GM21526 (cell line): Measurements from ENCODE around the gene PXN.
"Not testable (repeated sequence)": the region's sequence is repeated elsewhere in the genome, so short reads cannot be mapped to it uniquely, and the experiment has no call there.

ENCODE experiments used
- ATAC-seq: cut with Tn5 transposase; IDR thresholded peaks from one replicate; pipeline ENCODE4 v1.9.1; 2021; ENCODE audit warnings: moderate library complexity; ENCODE audit not compliant: unreplicated experiment, low FRiP score

Gene PXN

GRCh38 chr12:120227233-120228040, 38.1 kb downstream of the PXN start:
- no peak for ATAC-seq

- ATAC-seq: no peak
These were observed 39.5 kb downstream of the PXN start for GRCh38 chr12:120225852-120226640.

GRCh38 chr12:120225200-120225558, 40.4 kb downstream of the PXN start:
- ATAC-seq: no peak

- no peak for ATAC-seq
These were observed 41.0 kb downstream of the PXN start for GRCh38 chr12:120224304-120225199.

- ATAC-seq: no peak
These were observed 41.8 kb downstream of the PXN start for GRCh38 chr12:120223458-120224303.

- no peak for ATAC-seq
These were observed 43.2 kb downstream of the PXN start for GRCh38 chr12:120222288-120222832.

GRCh38 chr12:120221576-120221900, 44.0 kb downstream of the PXN start:
- ATAC-seq: no peak

- no peak for ATAC-seq
These were observed 44.5 kb downstream of the PXN start for GRCh38 chr12:120220838-120221575.

- no peak for ATAC-seq
These were observed 46.6 kb downstream of the PXN start for GRCh38 chr12:120218680-120219606.

- ATAC-seq: no peak
These were observed 48.6 kb downstream of the PXN start for GRCh38 chr12:120216742-120217605.

GRCh38 chr12:120215766-120216735, 49.5 kb downstream of the PXN start:
- no peak for ATAC-seq

GRCh38 chr12:120215357-120215735, 50.2 kb downstream of the PXN start:
- ATAC-seq: no peak

- ATAC-seq: no peak
These were observed 50.7 kb downstream of the PXN start for GRCh38 chr12:120214626-120215356.

- no peak for ATAC-seq
These were observed 51.8 kb downstream of the PXN start for GRCh38 chr12:120213758-120214157.

- not testable (repeated sequence) for ATAC-seq
These were observed 52.3 kb downstream of the PXN start for GRCh38 chr12:120213182-120213581.
